ENCODE results near the gene AGBL4. TPM values are rescaled to one million over a fixed set of nuclear protein-coding genes. Genes with fewer than 3 reads are reported as not detected.

The AGBL4 gene
- total RNA-seq, 4 donors from 2014 or later = 0.44 to 1.5 (median 1.2) TPM; not detected in 1

GRCh38 chr1:48582408-48582807, 1441.3 kb downstream of the AGBL4 start:
- WGBS, 2 donors = 96 to 99% methylated on average over 3 of the region's 3 CpGs
- Histone ChIP-seq H3K27ac (no peak overlapping the region), H3K36me3 (no peaks in the 10 kb centered on the region), H3K4me3 (no peak overlapping the region), H3K9me3 (no peaks in the 10 kb centered on the region), H3K27me3 (no peaks in the 10 kb centered on the region), H3K4me1 (no peaks in the 10 kb centered on the region)
- DNase-seq (ENCODE audit: low spot score in 2 of 2) = no peak
- TF ChIP-seq EP300 (IDR thresholded peaks at IDR 0.05) = no peak
- no peak for TF ChIP-seq POLR2A (IDR thresholded peaks at IDR 0.05)
- no peak for TF ChIP-seq CTCF (IDR thresholded peaks at IDR 0.05)

- WGBS, 2 donors = 26 to 35% methylated on average over 2 of the region's 2 CpGs
- H3K4me1 ChIP-seq = no peaks in the 10 kb centered on the region
- no peaks in the 10 kb centered on the region for H3K9me3 ChIP-seq
- no peak for TF ChIP-seq CTCF (IDR thresholded peaks at IDR 0.05)
- no peak for TF ChIP-seq EP300 (IDR thresholded peaks at IDR 0.05)
- no peak for TF ChIP-seq POLR2A (IDR thresholded peaks at IDR 0.05)
- H3K27me3 ChIP-seq = no peaks in the 10 kb centered on the region
- no peak overlapping the region for H3K27ac ChIP-seq
- no peaks in the 10 kb centered on the region for H3K36me3 ChIP-seq
- no peak for DNase-seq (ENCODE audit: low spot score in 2 of 2)
- H3K4me3 ChIP-seq = no peak overlapping the region
Observed at GRCh38 chr1:48581270-48581669, 1442.5 kb downstream of the AGBL4 start.

- H3K27ac ChIP-seq = no peak overlapping the region
- no peak for TF ChIP-seq POLR2A (IDR thresholded peaks at IDR 0.05)
- no peak for TF ChIP-seq EP300 (IDR thresholded peaks at IDR 0.05)
- no peak for TF ChIP-seq CTCF (IDR thresholded peaks at IDR 0.05)
- DNase-seq (ENCODE audit: low spot score in 2 of 2) = no peak
- 68 to 69% methylated on average over 2 of the region's 2 CpGs for WGBS, 2 donors
- H3K9me3 ChIP-seq = no peaks in the 10 kb centered on the region
- H3K36me3 ChIP-seq = no peaks in the 10 kb centered on the region
- H3K4me3 ChIP-seq = no peak overlapping the region
- no peaks in the 10 kb centered on the region for H3K27me3 ChIP-seq
- H3K4me1 ChIP-seq = no peaks in the 10 kb centered on the region
Observed at GRCh38 chr1:48576565-48576964, 1447.2 kb downstream of the AGBL4 start.

GRCh38 chr1:48572646-48573258, 1451.0 kb downstream of the AGBL4 start:
- H3K27me3 ChIP-seq = no peaks in the 10 kb centered on the region
- no peak overlapping the region for H3K4me3 ChIP-seq
- H3K27ac ChIP-seq = no peak overlapping the region
- H3K4me1 ChIP-seq = no peaks in the 10 kb centered on the region
- 50 to 56% methylated on average over 6 to 7 of the region's 7 CpGs for WGBS, 2 donors
- no peaks in the 10 kb centered on the region for H3K9me3 ChIP-seq
- TF ChIP-seq CTCF (IDR thresholded peaks at IDR 0.05) = peak; percentile 34 to 69 (median 62)
- TF ChIP-seq POLR2A (IDR thresholded peaks at IDR 0.05) = no peak
- peak; percentile 15 to 36 for DNase-seq (ENCODE audit: low spot score in 2 of 2)
- no peaks in the 10 kb centered on the region for H3K36me3 ChIP-seq

- TF ChIP-seq POLR2A (IDR thresholded peaks at IDR 0.05) (no peak), EP300 (IDR thresholded peaks at IDR 0.05) (no peak), CTCF (IDR thresholded peaks at IDR 0.05) (no peak)
- H3K27ac ChIP-seq = no peak overlapping the region
- no peaks in the 10 kb centered on the region for H3K9me3 ChIP-seq
- H3K4me1 ChIP-seq = no peaks in the 10 kb centered on the region
- no peaks in the 10 kb centered on the region for H3K36me3 ChIP-seq
- whole genome bisulfite sequencing, 2 donors = 78 to 79% methylated on average over 4 of the region's 4 CpGs
- H3K27me3 ChIP-seq = no peaks in the 10 kb centered on the region
- H3K4me3 ChIP-seq = no peak overlapping the region
- no peak for DNase-seq (ENCODE audit: low spot score in 2 of 2)
Observed at GRCh38 chr1:48572134-48572533, 1451.6 kb downstream of the AGBL4 start.
